Measurements from ENCODE around the gene CPTP.

DNA sequence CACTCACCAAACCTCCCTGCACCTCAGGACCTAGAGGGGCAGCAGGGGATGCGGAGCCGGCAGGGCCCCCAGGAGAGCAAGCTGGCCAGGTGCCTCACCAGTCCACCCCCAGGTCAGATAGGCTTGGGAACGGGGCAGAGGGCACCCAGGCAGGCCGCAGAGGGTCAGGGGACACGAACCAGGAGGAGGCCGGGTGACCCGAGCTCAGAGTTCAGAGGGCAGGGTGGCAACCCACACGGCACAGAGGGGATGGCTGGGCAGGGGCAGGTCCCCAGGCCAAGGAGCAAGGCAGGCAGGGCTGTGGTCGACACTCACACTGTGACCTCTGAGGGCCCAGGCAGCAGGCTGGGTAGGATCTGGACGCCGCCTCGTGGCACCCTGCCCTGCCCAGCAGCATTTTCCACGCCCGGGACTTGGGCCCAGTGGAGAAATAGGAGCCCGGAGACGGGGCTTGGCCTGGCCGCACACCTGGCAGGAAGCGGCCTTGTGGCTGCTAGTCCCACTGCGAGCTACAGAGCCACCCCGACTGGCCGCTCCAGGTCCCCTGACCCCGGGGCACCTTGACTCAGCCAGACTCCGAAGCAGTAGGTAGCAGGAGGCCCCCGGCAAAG lies 19.3 kb downstream of the CPTP start:
- TF ChIP-seq, protein P1, sequence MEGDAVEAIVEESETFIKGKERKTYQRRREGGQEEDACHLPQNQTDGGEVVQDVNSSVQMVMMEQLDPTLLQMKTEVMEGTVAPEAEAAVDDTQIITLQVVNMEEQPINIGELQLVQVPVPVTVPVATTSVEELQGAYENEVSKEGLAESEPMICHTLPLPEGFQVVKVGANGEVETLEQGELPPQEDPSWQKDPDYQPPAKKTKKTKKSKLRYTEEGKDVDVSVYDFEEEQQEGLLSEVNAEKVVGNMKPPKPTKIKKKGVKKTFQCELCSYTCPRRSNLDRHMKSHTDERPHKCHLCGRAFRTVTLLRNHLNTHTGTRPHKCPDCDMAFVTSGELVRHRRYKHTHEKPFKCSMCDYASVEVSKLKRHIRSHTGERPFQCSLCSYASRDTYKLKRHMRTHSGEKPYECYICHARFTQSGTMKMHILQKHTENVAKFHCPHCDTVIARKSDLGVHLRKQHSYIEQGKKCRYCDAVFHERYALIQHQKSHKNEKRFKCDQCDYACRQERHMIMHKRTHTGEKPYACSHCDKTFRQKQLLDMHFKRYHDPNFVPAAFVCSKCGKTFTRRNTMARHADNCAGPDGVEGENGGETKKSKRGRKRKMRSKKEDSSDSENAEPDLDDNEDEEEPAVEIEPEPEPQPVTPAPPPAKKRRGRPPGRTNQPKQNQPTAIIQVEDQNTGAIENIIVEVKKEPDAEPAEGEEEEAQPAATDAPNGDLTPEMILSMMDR (IDR thresholded peaks at IDR 0.05), result no peak
- TF ChIP-seq POLR2A (IDR thresholded peaks at IDR 0.05; ENCODE audit: low read depth) (no peak), POLR2AphosphoS5 (IDR thresholded peaks at IDR 0.05) (no peak), EP300 (IDR thresholded peaks at IDR 0.05) (no peak)

All from esophagus muscularis mucosa (tissue), 4 donors.